K562 (cell line): ENCODE data around the gene PPFIBP2. TPM values are rescaled to one million over a fixed set of nuclear protein-coding genes. Genes with fewer than 3 reads are reported as not detected.
A peak's percentile ranks its signal among the peaks of the same experiment; 100 is the strongest.

ENCODE experiments used
- ATAC-seq: fragments of 200-7000 bp; cut with Tn5 transposase; 3 replicates; pipeline ENCODE4 v1.9.1; 2020; ENCODE audit warnings: moderate library complexity
- BruUV-seq: library from RNA; stranded (reverse); fragments of 400-500 nt; replicated peaks from 2 replicates; lab custom pipeline; 2021; lab: Mats Ljungman, UMichigan
- CTCF ChIA-PET: fragments of 300-600 bp; formaldehyde crosslinking; extraction: SDS; loops from one replicate; lab custom pipeline; 2021; ENCODE audit warnings: low intra/inter-chr PET ratio; lab: Yijun Ruan, JAX
- POLR2A ChIA-PET: fragments of 300-600, 350-650 bp; sonication (Branson Sonifier 250); formaldehyde crosslinking; extraction: SDS; loops from one replicate; lab custom pipeline; 2021; ENCODE audit warnings: antibody characterized with exemption, inconsistent platforms; lab: Yijun Ruan, JAX
- DNase-seq, 4 experiments: peaks; one replicate each; pipeline versions ENCODE4 v3.0.0 to v3.0.0-alpha.2; 2011 to 2018; ENCODE audit warnings: low spot score in 3 of 4, mixed read lengths in 3 of 4; ENCODE audit errors: extremely low read depth in 1 of 4
- FAIRE-seq: peaks from 2 replicates; lab custom pipeline; 2011; peaks lifted over from hg19 to GRCh38; lab: Jason Lieb, UNC
- H2AFZ ChIP-seq: 2 replicates; pipeline ENCODE4 v1.6.0; 2011; ENCODE audit warnings: low read depth, low read length, control low read depth, inconsistent platforms
- H3K27ac ChIP-seq: fragments of 200-600 bp; 3 replicates; pipeline ENCODE4 v1.8.0; 2011; ENCODE audit warnings: low read depth, mild to moderate bottlenecking, control low read depth, inconsistent platforms, low read length, moderate library complexity, mixed read lengths; ENCODE audit errors: extremely low read depth
- H3K27me3 ChIP-seq, 2 experiments: fragments of 300-600 bp in 1 of 2; 2 replicates in 1 of 2; 3 replicates in 1 of 2; pipeline versions ENCODE4 v1.6.0 to v1.8.0; 2011; ENCODE audit warnings: inconsistent platforms in 2 of 2, low read length in 2 of 2, mild to moderate bottlenecking in 1 of 2, mixed read lengths in 1 of 2, moderate library complexity in 1 of 2; ENCODE audit not compliant: control insufficient read depth in 2 of 2, insufficient read depth in 2 of 2
- H3K36me3 ChIP-seq: fragments of 300-600 bp; 3 replicates; pipeline ENCODE4 v1.8.0; 2011; ENCODE audit warnings: mild to moderate bottlenecking, low read length, inconsistent platforms; ENCODE audit not compliant: control insufficient read depth, insufficient read depth
- H3K4me1 ChIP-seq, 2 experiments: fragments of 200-600 bp in 1 of 2; replicated peaks in 1 of 2; 2 replicates in 1 of 2; 3 replicates in 1 of 2; pipeline versions ENCODE4 v1.5.1 to v1.8.0; 2011; ENCODE audit warnings: inconsistent platforms in 2 of 2, low read length in 2 of 2, mild to moderate bottlenecking in 1 of 2, mixed read lengths in 1 of 2, moderate library complexity in 1 of 2; ENCODE audit not compliant: control insufficient read depth in 2 of 2, insufficient read depth in 2 of 2
- H3K4me2 ChIP-seq: 2 replicates; pipeline ENCODE4 v1.6.1; 2011; ENCODE audit warnings: low read length, control low read depth, inconsistent platforms, mixed read lengths; ENCODE audit not compliant: insufficient read depth
- H3K4me3 ChIP-seq: fragments of 200-600 bp; sonication (generic), shearing (Covaris generic); 2 replicates; pipeline ENCODE4 v1.5.1; 2016; ENCODE audit warnings: control low read depth, inconsistent platforms
- H3K79me2 ChIP-seq: fragments of 200-600 bp; 3 replicates; pipeline ENCODE4 v1.8.0; 2011; ENCODE audit warnings: low read length, inconsistent platforms; ENCODE audit not compliant: control insufficient read depth, insufficient read depth
- H3K9ac ChIP-seq, 2 experiments: 2 replicates each; pipeline versions ENCODE4 v1.6.0 to v1.6.1; 2011; ENCODE audit warnings: low read depth in 2 of 2, low read length in 2 of 2, control low read depth in 1 of 2, inconsistent platforms in 1 of 2, mild to moderate bottlenecking in 1 of 2, mixed read lengths in 1 of 2; ENCODE audit not compliant: insufficient read depth in 1 of 2
- H3K9me1 ChIP-seq: one replicate; pipeline ENCODE4 v1.6.0; 2011; ENCODE audit warnings: inconsistent platforms, mild to moderate bottlenecking, low read length, moderate library complexity; ENCODE audit not compliant: control insufficient read depth, insufficient read depth
- H3K9me3 ChIP-seq: replicated peaks from 2 replicates; pipeline ENCODE4 v1.5.1; 2011; ENCODE audit warnings: low read depth, low read length, inconsistent platforms; ENCODE audit not compliant: control insufficient read depth, insufficient read depth
- H4K20me1 ChIP-seq: replicated peaks from 2 replicates; pipeline ENCODE4 v1.6.1; 2011; ENCODE audit warnings: low read length, inconsistent platforms, mixed read lengths; ENCODE audit not compliant: control insufficient read depth, insufficient read depth
- E2F3 ChIP-seq: fragments of 250-450 bp; sonication (Bioruptor Pico); IDR thresholded peaks from 2 replicates; pipeline ENCODE4 v1.4.0; 2020; ENCODE audit warnings: mild to moderate bottlenecking
- ERF ChIP-seq: fragments of 450-650 bp; formaldehyde crosslinking; IDR thresholded peaks from 2 replicates; pipeline ENCODE4 v1.4.0; 2020; ENCODE audit warnings: mild to moderate bottlenecking, mixed read lengths
- RBM25 ChIP-seq: fragments of 200-400 bp; formaldehyde crosslinking; IDR thresholded peaks from 2 replicates; pipeline ENCODE4 v1.6.1; 2018; ENCODE audit warnings: low read length, low read depth, moderate library complexity; ENCODE audit not compliant: severe bottlenecking
- RFX7 ChIP-seq: fragments of 250-450 bp; sonication (Bioruptor Pico); IDR thresholded peaks from 2 replicates; pipeline ENCODE4 v1.5.1; 2021; ENCODE audit warnings: mild to moderate bottlenecking
- SMARCB1 ChIP-seq: IDR thresholded peaks from 2 replicates; pipeline ENCODE4 v1.6.1; 2011; ENCODE audit warnings: improper control_type of control experiment, low read depth; ENCODE audit not compliant: insufficient read length
- STAT5A ChIP-seq: IDR thresholded peaks from 2 replicates; pipeline ENCODE4 v1.6.1; 2012; ENCODE audit warnings: low read length, inconsistent platforms, borderline replicate concordance
- ZC3H4 ChIP-seq: sonication (generic); formaldehyde crosslinking; IDR thresholded peaks from 2 replicates; pipeline ENCODE4 v1.9.0; 2021; ENCODE audit warnings: missing genetic modification reagents, borderline replicate concordance
- ZFX ChIP-seq: sonication (generic); formaldehyde crosslinking; IDR thresholded peaks from 2 replicates; pipeline ENCODE4 v1.8.0; 2022; ENCODE audit warnings: mild to moderate bottlenecking, missing genetic modification reagents, moderate library complexity
- ZNF184 ChIP-seq: sonication (generic); formaldehyde crosslinking; IDR thresholded peaks from 2 replicates; pipeline ENCODE4 v1.5.0; 2020; ENCODE audit warnings: missing genetic modification reagents
- ZNF668 ChIP-seq: fragments of 250-450 bp; sonication (Bioruptor Pico); IDR thresholded peaks from 2 replicates; pipeline ENCODE4 v1.8.0; 2022; ENCODE audit warnings: mild to moderate bottlenecking, inconsistent platforms
- WGBS: fragments of 100-300 bp; shearing (Covaris generic); methylation state at CpG from one replicate; pipeline ENCODE4 v1.1.6; 2016; ENCODE audit warnings: low coverage, mixed read lengths; ENCODE audit not compliant: insufficient coverage; ENCODE audit errors: missing lambda C conversion rate; 5-methylcytosine and 5-hydroxymethylcytosine counted together
- in situ Hi-C: fragments of 300-500 bp; cut with MboI; formaldehyde crosslinking; loops from 4 replicates; pipeline ENCODE4 v1.15.0; 2018; ENCODE audit warnings: inconsistent platforms, mixed read lengths
- intact Hi-C: fragments of 100-400 bp; cut with micrococcal nuclease; formaldehyde crosslinking; loops from 2 replicates; pipeline ENCODE4 v1.14.2; 2022
- polyA plus RNA-seq, 8 experiments: library from polyadenylated mRNA; depleted of rRNA in 4 of 8; stranded (reverse) in 5 of 8; unstranded in 3 of 8; fragments of >200 nt; fragmentation: Nextera tagmentation in 2 of 8; fragmentation: Illumina TruSeq in 1 of 8; extraction: Ambion mirVana in 2 of 8; extraction: Trizol in 1 of 8; gene quantifications; 2 replicates each; pipeline versions ENCODE4 v1.2.1 to v1.2.3, GENCODE V29; 2011 to 2014; ENCODE audit warnings: inconsistent platforms in 1 of 8, missing spikeins in 1 of 8
- total RNA-seq, 7 experiments: library from RNA; depleted of rRNA in 6 of 7; stranded (reverse); fragments of >200 nt in 6 of 7; fragmentation: Illumina TruSeq in 2 of 7; extraction: Trizol in 2 of 7; gene quantifications; 2 replicates each; pipeline versions ENCODE4 v1.2.1 to v1.2.3, GENCODE V29; 2011 to 2021; ENCODE audit warnings: low replicate concordance in 1 of 7
- TF ChIP-seq, protein P1 (sequence below): fragments of 450-650 bp; IDR thresholded peaks from 2 replicates; pipeline ENCODE4 v1.6.1; 2018; ENCODE audit warnings: mild to moderate bottlenecking, low read depth; ENCODE audit not compliant: partially characterized antibody
- TF ChIP-seq, protein P2 (sequence below): fragments of 250-450 bp; sonication (Bioruptor Pico); IDR thresholded peaks from 2 replicates; pipeline ENCODE4 v1.4.0; 2020; ENCODE audit warnings: mild to moderate bottlenecking
- TF ChIP-seq, protein P3 (sequence below): fragments of 450-650 bp; formaldehyde crosslinking; IDR thresholded peaks from 2 replicates; pipeline ENCODE4 v1.4.0; 2020; ENCODE audit warnings: mild to moderate bottlenecking, moderate library complexity
- TF ChIP-seq, protein P4 (sequence below): sonication (generic); formaldehyde crosslinking; IDR thresholded peaks from 2 replicates; pipeline ENCODE4 v1.8.1; 2023; ENCODE audit warnings: mild to moderate bottlenecking, missing genetic modification reagents

Gene PPFIBP2
- total and polyA plus RNA-seq, 9 of the 15 experiments (the other 6 are each of a cell fraction or from before 2014, with no cell fraction given): 0.18 to 3.4 (median 1.2) TPM

DNA sequence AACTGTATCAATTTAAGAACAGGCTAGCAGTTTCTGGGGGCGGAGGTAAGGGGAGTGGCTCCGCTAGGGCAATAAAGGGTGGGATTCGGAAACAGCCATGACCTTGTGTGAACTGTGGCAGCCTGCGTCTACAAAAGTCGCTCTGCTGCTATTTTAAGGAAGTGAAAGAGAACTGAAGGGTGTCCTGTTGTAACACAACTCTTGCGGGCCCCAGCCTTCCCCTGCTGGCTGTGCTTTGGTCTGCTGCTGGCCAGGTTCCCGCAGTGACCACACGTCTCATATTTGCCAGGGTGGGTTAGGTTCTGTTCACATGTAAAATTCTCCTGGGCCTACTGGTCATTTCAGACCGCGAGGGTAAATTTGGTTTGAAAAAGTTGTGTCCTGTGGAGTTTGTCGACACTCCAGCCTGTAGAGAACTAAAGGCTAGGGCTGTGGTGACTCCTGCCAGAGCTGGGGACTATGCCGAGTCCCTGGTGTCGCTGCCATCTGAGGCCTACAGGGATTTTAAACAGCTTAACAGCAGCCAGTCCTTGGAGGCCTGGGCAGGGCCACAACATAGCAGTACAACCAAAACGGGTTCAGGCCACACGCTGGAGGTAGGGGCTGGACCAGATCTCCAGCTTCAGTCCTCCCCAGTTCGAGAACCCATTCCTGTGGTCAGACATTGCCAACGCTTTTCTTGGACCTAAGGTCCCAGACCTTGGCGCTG, 1.1 kb upstream of the PPFIBP2 start:
- intact Hi-C loops: loop anchor here (1.0 kb wide), 1 partner anchor 145 kb away; no protein-coding TSS in a partner anchor
- peaks cover 0 to 18% of the 10 kb centered on the region in 2 experiments; a peak in 3 of 5 replicates for H3K4me1 ChIP-seq
- CTCF ChIA-PET: interaction anchor here (0.7 kb wide), 1 partner anchor 176 kb away, joined by 3 read pairs; no protein-coding TSS in a partner anchor
- H4K20me1 ChIP-seq: 0 out of 2 replicates have a peak, but pooled peaks cover 2% of the 10 kb centered on the region
- ATAC-seq: peak; percentile 3
- H3K79me2 ChIP-seq: no peaks in the 10 kb centered on the region
- peak overlapping the region; percentile 93 for H2AFZ ChIP-seq
- H3K4me2 ChIP-seq: peak overlapping the region; percentile 80
- H3K9me3 ChIP-seq: no peaks in the 10 kb centered on the region
- peak overlapping the region in 1 of 2 experiments; percentile 5; a peak in 1 of 4 replicates for H3K9ac ChIP-seq
- FAIRE-seq: no peak
- DNase-seq: peak in 2 of 4 experiments; percentile 10 to 15
- BruUV-seq: no TSS peak
- 24% methylated on average over 18 of the region's 18 CpGs for WGBS
- POLR2A ChIA-PET: interaction anchor here (0.6 kb wide), 1 partner anchor 144 kb away, joined by 3 read pairs; no protein-coding TSS in a partner anchor
- peaks cover 2 to 23% of the 10 kb centered on the region in 2 experiments; a peak in 4 of 5 replicates for H3K27me3 ChIP-seq
- in situ Hi-C loops: no loop called here
- H3K27ac ChIP-seq: no peak overlapping the region
- no peaks in the 10 kb centered on the region for H3K36me3 ChIP-seq
- H3K4me3 ChIP-seq: peak overlapping the region; percentile 70
- H3K9me1 ChIP-seq: no peaks in the 10 kb centered on the region
- no peak for TF ChIP-seq SMARCB1
- TF ChIP-seq ERF (CRISPR knock-in tag): peak; percentile 83
- TF ChIP-seq E2F3 (CRISPR knock-in tag): peak; percentile 39; the same call in 1 of the 2 replicates
- TF ChIP-seq, protein P1, sequence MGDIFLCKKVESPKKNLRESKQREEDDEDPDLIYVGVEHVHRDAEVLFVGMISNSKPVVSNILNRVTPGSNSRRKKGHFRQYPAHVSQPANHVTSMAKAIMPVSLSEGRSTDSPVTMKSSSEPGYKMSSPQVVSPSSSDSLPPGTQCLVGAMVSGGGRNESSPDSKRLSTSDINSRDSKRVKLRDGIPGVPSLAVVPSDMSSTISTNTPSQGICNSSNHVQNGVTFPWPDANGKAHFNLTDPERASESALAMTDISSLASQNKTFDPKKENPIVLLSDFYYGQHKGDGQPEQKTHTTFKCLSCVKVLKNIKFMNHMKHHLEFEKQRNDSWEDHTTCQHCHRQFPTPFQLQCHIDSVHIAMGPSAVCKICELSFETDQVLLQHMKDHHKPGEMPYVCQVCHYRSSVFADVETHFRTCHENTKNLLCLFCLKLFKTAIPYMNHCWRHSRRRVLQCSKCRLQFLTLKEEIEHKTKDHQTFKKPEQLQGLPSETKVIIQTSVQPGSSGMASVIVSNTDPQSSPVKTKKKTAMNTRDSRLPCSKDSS: no peak
- TF ChIP-seq, protein P2, sequence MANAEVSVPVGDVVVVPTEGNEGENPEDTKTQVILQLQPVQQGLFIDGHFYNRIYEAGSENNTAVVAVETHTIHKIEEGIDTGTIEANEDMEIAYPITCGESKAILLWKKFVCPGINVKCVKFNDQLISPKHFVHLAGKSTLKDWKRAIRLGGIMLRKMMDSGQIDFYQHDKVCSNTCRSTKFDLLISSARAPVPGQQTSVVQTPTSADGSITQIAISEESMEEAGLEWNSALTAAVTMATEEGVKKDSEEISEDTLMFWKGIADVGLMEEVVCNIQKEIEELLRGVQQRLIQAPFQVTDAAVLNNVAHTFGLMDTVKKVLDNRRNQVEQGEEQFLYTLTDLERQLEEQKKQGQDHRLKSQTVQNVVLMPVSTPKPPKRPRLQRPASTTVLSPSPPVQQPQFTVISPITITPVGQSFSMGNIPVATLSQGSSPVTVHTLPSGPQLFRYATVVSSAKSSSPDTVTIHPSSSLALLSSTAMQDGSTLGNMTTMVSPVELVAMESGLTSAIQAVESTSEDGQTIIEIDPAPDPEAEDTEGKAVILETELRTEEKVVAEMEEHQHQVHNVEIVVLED: no peak
- peak; percentile 57 for TF ChIP-seq ZFX (CRISPR knock-in tag)
- TF ChIP-seq, protein P3, sequence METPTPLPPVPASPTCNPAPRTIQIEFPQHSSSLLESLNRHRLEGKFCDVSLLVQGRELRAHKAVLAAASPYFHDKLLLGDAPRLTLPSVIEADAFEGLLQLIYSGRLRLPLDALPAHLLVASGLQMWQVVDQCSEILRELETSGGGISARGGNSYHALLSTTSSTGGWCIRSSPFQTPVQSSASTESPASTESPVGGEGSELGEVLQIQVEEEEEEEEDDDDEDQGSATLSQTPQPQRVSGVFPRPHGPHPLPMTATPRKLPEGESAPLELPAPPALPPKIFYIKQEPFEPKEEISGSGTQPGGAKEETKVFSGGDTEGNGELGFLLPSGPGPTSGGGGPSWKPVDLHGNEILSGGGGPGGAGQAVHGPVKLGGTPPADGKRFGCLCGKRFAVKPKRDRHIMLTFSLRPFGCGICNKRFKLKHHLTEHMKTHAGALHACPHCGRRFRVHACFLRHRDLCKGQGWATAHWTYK (CRISPR knock-in tag): 0 out of 2 replicates have a peak, but pooled peaks have one; percentile 18
- no peak for TF ChIP-seq RFX7 (CRISPR knock-in tag)
- TF ChIP-seq ZC3H4 (CRISPR knock-in tag): no peak
- TF ChIP-seq ZNF184: no peak
- no peak for TF ChIP-seq STAT5A
- TF ChIP-seq RBM25: no peak
- no peak for TF ChIP-seq ZNF668
- TF ChIP-seq, protein P4, sequence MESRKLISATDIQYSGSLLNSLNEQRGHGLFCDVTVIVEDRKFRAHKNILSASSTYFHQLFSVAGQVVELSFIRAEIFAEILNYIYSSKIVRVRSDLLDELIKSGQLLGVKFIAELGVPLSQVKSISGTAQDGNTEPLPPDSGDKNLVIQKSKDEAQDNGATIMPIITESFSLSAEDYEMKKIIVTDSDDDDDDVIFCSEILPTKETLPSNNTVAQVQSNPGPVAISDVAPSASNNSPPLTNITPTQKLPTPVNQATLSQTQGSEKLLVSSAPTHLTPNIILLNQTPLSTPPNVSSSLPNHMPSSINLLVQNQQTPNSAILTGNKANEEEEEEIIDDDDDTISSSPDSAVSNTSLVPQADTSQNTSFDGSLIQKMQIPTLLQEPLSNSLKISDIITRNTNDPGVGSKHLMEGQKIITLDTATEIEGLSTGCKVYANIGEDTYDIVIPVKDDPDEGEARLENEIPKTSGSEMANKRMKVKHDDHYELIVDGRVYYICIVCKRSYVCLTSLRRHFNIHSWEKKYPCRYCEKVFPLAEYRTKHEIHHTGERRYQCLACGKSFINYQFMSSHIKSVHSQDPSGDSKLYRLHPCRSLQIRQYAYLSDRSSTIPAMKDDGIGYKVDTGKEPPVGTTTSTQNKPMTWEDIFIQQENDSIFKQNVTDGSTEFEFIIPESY (CRISPR knock-in tag): no peak
